Panc1 (cell line): Measurements from ENCODE around the gene NPRL2. TPM values are rescaled to one million over a fixed set of nuclear protein-coding genes. Genes with fewer than 3 reads are reported as not detected.
A peak's percentile ranks its signal among the peaks of the same experiment; 100 is the strongest.

Experiments
- ATAC-seq: fragments of 200-7000 bp; cut with Tn5 transposase; 2 replicates; pipeline ENCODE4 v1.9.1; 2020; ENCODE audit warnings: mild to moderate bottlenecking, moderate library complexity
- BruUV-seq: library from RNA; stranded (reverse); fragments of 400-500 nt; replicated peaks from 2 replicates; lab custom pipeline; 2021; lab: Mats Ljungman, UMichigan
- CTCF ChIA-PET: fragments of 300-600 bp; sonication (Branson Sonifier 250); formaldehyde crosslinking; loops from one replicate; lab custom pipeline; 2022; ENCODE audit warnings: antibody characterized with exemption; lab: Charles Lee
- POLR2A ChIA-PET: fragments of 300-600 bp; sonication (Branson Sonifier 250); formaldehyde crosslinking; loops from one replicate; lab custom pipeline; 2022; ENCODE audit warnings: antibody characterized with exemption; lab: Charles Lee
- DNase-seq: peaks from one replicate; pipeline ENCODE4 v3.0.0-alpha.2; 2010; ENCODE audit warnings: low read depth, low spot score
- H3K27ac ChIP-seq: 2 replicates; pipeline ENCODE4 v1.5.1; 2011; ENCODE audit warnings: mild to moderate bottlenecking, low read length, inconsistent platforms
- H3K27me3 ChIP-seq: fragments of 200-500 bp; sonication (Bioruptor generic); 2 replicates; pipeline ENCODE4 v1.6.0; 2014; ENCODE audit warnings: low read length, inconsistent platforms; ENCODE audit not compliant: control insufficient read depth, insufficient read depth
- H3K36me3 ChIP-seq: fragments of 200-500 bp; sonication (Bioruptor generic); 2 replicates; pipeline ENCODE4 v1.5.1; 2014; ENCODE audit warnings: inconsistent platforms, mild to moderate bottlenecking, low read length, moderate library complexity; ENCODE audit not compliant: control insufficient read depth, insufficient read depth
- H3K4me1 ChIP-seq: 2 replicates; pipeline ENCODE4 v1.5.1; 2011; ENCODE audit warnings: inconsistent platforms, mild to moderate bottlenecking, low read length, moderate library complexity; ENCODE audit not compliant: control insufficient read depth, insufficient read depth
- H3K4me3 ChIP-seq, 2 experiments: 2 replicates each; pipeline ENCODE4 v1.5.1; 2011 to 2012; ENCODE audit warnings: low read depth in 2 of 2, low read length in 2 of 2, mild to moderate bottlenecking in 2 of 2, inconsistent platforms in 1 of 2, moderate library complexity in 1 of 2
- H3K9me3 ChIP-seq: fragments of 200-500 bp; sonication (Bioruptor generic); 2 replicates; pipeline ENCODE4 v1.5.1; 2014; ENCODE audit warnings: low read depth, mild to moderate bottlenecking, inconsistent platforms, low read length, moderate library complexity; ENCODE audit not compliant: control insufficient read depth, insufficient read depth
- POLR2AphosphoS5 ChIP-seq: IDR thresholded peaks from 2 replicates; pipeline ENCODE4 v1.6.1; 2012; ENCODE audit warnings: mild to moderate bottlenecking, low read depth, low read length, moderate library complexity
- SIN3A ChIP-seq: IDR thresholded peaks from 2 replicates; pipeline ENCODE4 v1.6.1; 2012; ENCODE audit warnings: low read depth, mild to moderate bottlenecking, low read length, moderate library complexity, borderline replicate concordance; ENCODE audit not compliant: insufficient read depth
- TCF7L2 ChIP-seq: IDR thresholded peaks from 2 replicates; pipeline ENCODE4 v1.6.1; 2011; ENCODE audit warnings: mild to moderate bottlenecking, low read depth, low read length, inconsistent platforms
- in situ Hi-C: cut with HindIII; loops from 2 replicates; pipeline ENCODE4 v1.10.0; 2016; ENCODE audit warnings: low sequenced_read_pairs, low pct_unique_long_range_greater_than_20kb
- intact Hi-C: fragments of 100-400 bp; cut with micrococcal nuclease; formaldehyde crosslinking; loops from one replicate; pipeline ENCODE4 v1.10.0; 2022; ENCODE audit not compliant: unreplicated experiment
- total RNA-seq: library from RNA; stranded (reverse); gene quantifications from one replicate; pipeline ENCODE4 v1.2.1, GENCODE V29; 2021; ENCODE audit not compliant: unreplicated experiment
- TF ChIP-seq, protein P1 (sequence below): fragments of 450-650 bp; IDR thresholded peaks from 2 replicates; pipeline ENCODE4 v1.5.1; 2017; ENCODE audit warnings: mild to moderate bottlenecking
- TF ChIP-seq, protein P2 (sequence below), 2 experiments: IDR thresholded peaks; 2 replicates each; pipeline ENCODE4 v1.6.1; 2011 to 2012; ENCODE audit warnings: low read depth in 2 of 2, control low read depth in 1 of 2, low read length in 1 of 2, mild to moderate bottlenecking in 1 of 2, moderate library complexity in 1 of 2; ENCODE audit not compliant: insufficient read depth in 1 of 2

Gene NPRL2
- total RNA-seq, 1 experiment from 2014 or later, result 14.6 TPM

DNA sequence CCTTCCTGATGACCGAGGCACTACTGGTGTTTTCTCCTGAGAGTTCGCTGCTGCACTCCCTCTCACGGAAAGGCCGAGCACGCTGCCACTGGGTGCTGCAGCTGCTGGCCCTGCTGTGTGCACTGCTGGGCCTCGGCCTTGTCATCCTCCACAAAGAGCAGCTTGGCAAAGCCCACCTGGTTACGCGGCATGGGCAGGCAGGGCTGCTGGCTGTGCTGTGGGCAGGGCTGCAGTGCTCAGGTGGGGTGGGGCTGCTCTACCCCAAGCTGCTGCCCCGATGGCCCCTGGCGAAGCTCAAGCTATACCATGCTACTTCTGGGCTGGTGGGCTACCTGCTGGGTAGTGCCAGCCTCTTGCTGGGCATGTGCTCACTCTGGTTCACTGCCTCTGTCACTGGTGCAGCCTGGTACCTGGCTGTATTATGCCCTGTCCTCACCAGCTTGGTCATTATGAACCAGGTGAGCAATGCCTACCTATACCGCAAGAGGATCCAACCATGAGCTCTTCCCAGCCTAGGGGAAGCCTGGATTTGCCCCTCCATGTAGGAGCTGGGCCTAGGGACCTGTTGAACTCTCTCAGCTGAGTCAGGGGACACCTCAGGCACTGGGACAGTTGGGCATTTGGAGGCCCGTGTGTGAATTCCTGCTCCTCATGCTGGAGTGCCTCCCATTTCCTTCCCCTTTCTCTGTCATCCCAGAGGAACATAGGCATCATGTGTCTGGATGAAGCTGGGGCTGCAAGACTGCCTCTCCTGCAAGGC is 2.9 kb upstream of the NPRL2 start:
- no peak overlapping the region for H3K4me3 ChIP-seq
- ChIA-PET POLR2A (interaction anchor here (0.5 kb wide), 1 partner anchor 8 kb away, joined by 4 read pairs; no protein-coding TSS in a partner anchor), CTCF (no interaction called here)
- H3K4me1 ChIP-seq, result peaks cover 21% of the 10 kb centered on the region
- no peak for TF ChIP-seq SIN3A
- TF ChIP-seq TCF7L2, result no peak
- no peak for TF ChIP-seq POLR2AphosphoS5
- TF ChIP-seq, protein P1, sequence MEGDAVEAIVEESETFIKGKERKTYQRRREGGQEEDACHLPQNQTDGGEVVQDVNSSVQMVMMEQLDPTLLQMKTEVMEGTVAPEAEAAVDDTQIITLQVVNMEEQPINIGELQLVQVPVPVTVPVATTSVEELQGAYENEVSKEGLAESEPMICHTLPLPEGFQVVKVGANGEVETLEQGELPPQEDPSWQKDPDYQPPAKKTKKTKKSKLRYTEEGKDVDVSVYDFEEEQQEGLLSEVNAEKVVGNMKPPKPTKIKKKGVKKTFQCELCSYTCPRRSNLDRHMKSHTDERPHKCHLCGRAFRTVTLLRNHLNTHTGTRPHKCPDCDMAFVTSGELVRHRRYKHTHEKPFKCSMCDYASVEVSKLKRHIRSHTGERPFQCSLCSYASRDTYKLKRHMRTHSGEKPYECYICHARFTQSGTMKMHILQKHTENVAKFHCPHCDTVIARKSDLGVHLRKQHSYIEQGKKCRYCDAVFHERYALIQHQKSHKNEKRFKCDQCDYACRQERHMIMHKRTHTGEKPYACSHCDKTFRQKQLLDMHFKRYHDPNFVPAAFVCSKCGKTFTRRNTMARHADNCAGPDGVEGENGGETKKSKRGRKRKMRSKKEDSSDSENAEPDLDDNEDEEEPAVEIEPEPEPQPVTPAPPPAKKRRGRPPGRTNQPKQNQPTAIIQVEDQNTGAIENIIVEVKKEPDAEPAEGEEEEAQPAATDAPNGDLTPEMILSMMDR, result no peak
- TF ChIP-seq, protein P2, sequence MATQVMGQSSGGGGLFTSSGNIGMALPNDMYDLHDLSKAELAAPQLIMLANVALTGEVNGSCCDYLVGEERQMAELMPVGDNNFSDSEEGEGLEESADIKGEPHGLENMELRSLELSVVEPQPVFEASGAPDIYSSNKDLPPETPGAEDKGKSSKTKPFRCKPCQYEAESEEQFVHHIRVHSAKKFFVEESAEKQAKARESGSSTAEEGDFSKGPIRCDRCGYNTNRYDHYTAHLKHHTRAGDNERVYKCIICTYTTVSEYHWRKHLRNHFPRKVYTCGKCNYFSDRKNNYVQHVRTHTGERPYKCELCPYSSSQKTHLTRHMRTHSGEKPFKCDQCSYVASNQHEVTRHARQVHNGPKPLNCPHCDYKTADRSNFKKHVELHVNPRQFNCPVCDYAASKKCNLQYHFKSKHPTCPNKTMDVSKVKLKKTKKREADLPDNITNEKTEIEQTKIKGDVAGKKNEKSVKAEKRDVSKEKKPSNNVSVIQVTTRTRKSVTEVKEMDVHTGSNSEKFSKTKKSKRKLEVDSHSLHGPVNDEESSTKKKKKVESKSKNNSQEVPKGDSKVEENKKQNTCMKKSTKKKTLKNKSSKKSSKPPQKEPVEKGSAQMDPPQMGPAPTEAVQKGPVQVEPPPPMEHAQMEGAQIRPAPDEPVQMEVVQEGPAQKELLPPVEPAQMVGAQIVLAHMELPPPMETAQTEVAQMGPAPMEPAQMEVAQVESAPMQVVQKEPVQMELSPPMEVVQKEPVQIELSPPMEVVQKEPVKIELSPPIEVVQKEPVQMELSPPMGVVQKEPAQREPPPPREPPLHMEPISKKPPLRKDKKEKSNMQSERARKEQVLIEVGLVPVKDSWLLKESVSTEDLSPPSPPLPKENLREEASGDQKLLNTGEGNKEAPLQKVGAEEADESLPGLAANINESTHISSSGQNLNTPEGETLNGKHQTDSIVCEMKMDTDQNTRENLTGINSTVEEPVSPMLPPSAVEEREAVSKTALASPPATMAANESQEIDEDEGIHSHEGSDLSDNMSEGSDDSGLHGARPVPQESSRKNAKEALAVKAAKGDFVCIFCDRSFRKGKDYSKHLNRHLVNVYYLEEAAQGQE (IDR thresholded peaks at IDR 0.05; ENCODE audit: insufficient read depth in 1 of 2, low read depth in 2 of 2, low read length in 1 of 2), result no peak
- H3K9me3 ChIP-seq, result no peaks in the 10 kb centered on the region
- peaks cover 2% of the 10 kb centered on the region; the same call in 1 of the 2 replicates for H3K36me3 ChIP-seq
- intact Hi-C loops, result no loop called here
- H3K27ac ChIP-seq, result no peak overlapping the region
- DNase-seq (no peak), ATAC-seq (no peak)
- H3K27me3 ChIP-seq, result no peaks in the 10 kb centered on the region
- BruUV-seq, result no TSS peak
- in situ Hi-C loops, result no loop called here

DNA sequence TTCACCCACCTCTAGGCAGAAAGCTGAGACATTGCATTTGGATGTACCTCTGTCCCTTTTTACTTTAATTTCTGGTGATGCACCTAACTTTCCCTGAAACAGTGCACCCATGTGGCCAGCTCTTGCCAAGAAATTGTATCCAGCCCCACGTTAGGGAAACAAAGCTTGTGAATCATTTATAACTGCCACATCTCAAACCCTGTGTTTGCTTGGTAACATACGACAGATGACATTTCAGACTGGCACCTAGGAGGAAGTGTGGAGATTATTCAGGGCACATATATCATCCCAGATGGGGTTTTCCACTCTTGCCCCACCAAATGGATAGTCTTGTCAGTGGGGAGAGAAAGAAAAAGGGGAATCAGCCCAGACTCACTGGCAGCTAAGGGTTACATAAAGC is 2.2 kb upstream of the NPRL2 start:
- Histone ChIP-seq H3K27ac (no peak overlapping the region), H3K36me3 (peaks cover 2% of the 10 kb centered on the region; the same call in 1 of the 2 replicates), H3K4me1 (peaks cover 20% of the 10 kb centered on the region), H3K27me3 (no peaks in the 10 kb centered on the region), H3K9me3 (no peaks in the 10 kb centered on the region), H3K4me3 (no peak overlapping the region)
- in situ Hi-C loops, result no loop called here
- TSS peak; percentile 91 for BruUV-seq
- CTCF ChIA-PET, result no interaction called here
- intact Hi-C loops, result no loop called here
- no peak for ATAC-seq
- no peak for TF ChIP-seq TCF7L2
- TF ChIP-seq, protein P1, result peak; percentile 65; the same call in 1 of the 2 replicates
- POLR2A ChIA-PET, result no interaction called here
- no peak for DNase-seq
